IPS-NIHi11 (cell line): ENCODE results near the gene SAPCD2.
"Not testable (repeated sequence)": the region's sequence is repeated elsewhere in the genome, so short reads cannot be mapped to it uniquely, and the experiment has no call there.

ENCODE experiments used
- DNase-seq: peaks from one replicate; pipeline ENCODE4 v3.0.0; 2012; ENCODE audit warnings: mixed read lengths, low spot score

SAPCD2 gene

GRCh38 chr9:137046088-137046787 lies 24.1 kb downstream of the SAPCD2 start, which contains the start of gene NPDC1:
NPDC1 (minus strand) TSS chr9:137046177; CDS start chr9:137045989, 188 bp downstream.
- peak; percentile 93 for DNase-seq

- peak; percentile 69 for DNase-seq
Measured at GRCh38 chr9:137045294-137046087, 24.9 kb downstream of the SAPCD2 start.

GRCh38 chr9:137044502-137045177 lies 25.7 kb downstream of the SAPCD2 start:
- DNase-seq = no peak

GRCh38 chr9:137044037-137044436 lies 26.3 kb downstream of the SAPCD2 start:
- DNase-seq = no peak

- no peak for DNase-seq
Measured at GRCh38 chr9:137042751-137043727, 27.3 kb downstream of the SAPCD2 start.

GRCh38 chr9:137041124-137041523 lies 29.2 kb downstream of the SAPCD2 start:
- no peak for DNase-seq

- no peak for DNase-seq
Measured at GRCh38 chr9:137040568-137040967, 29.8 kb downstream of the SAPCD2 start.

- DNase-seq = no peak
Measured at GRCh38 chr9:137039611-137040366, 30.6 kb downstream of the SAPCD2 start.

GRCh38 chr9:137038916-137039315 lies 31.4 kb downstream of the SAPCD2 start:
- DNase-seq = no peak

GRCh38 chr9:137037483-137037882 lies 32.9 kb downstream of the SAPCD2 start:
- no peak for DNase-seq

GRCh38 chr9:137037035-137037434 lies 33.3 kb downstream of the SAPCD2 start:
- DNase-seq = no peak

- DNase-seq = no peak
Measured at GRCh38 chr9:137035937-137036336, 34.4 kb downstream of the SAPCD2 start.

- peak; percentile 67 for DNase-seq
Measured at GRCh38 chr9:137035507-137035834, 34.9 kb downstream of the SAPCD2 start.

GRCh38 chr9:137034709-137035506 lies 35.4 kb downstream of the SAPCD2 start:
- peak; percentile 92 for DNase-seq

GRCh38 chr9:137034039-137034708 lies 36.2 kb downstream of the SAPCD2 start:
- no peak for DNase-seq

- DNase-seq = not testable (repeated sequence)
Measured at GRCh38 chr9:137033481-137033880, 36.9 kb downstream of the SAPCD2 start.

- no peak for DNase-seq
Measured at GRCh38 chr9:137032858-137033257, 37.5 kb downstream of the SAPCD2 start.

- no peak for DNase-seq
Measured at GRCh38 chr9:137031904-137032640, 38.3 kb downstream of the SAPCD2 start, which contains the start of gene FUT7. FUT7 (minus strand) TSS chr9:137032088; CDS start chr9:137031991, 97 bp downstream.
